Thyroid gland (tissue), 4 donors: ENCODE data around the gene CYP2A6.

Source experiments
- POLR2A ChIP-seq, 2 donors: fragments of 450-650 bp; IDR thresholded peaks; one replicate each; pipeline ENCODE4 v1.6.1; 2017; ENCODE audit warnings: antibody characterized with exemption in 2 of 2, mild to moderate bottlenecking in 2 of 2, moderate library complexity in 1 of 2
- TF ChIP-seq, protein P1 (sequence below), 6 experiments: fragments of 200-600 bp in 3 of 6; fragments of 450-650 bp in 3 of 6; sonication (generic) in 3 of 6; IDR thresholded peaks; one replicate each; pipeline ENCODE4 v1.5.1; 2016 to 2019; ENCODE audit warnings: antibody characterized with exemption in 6 of 6, mild to moderate bottlenecking in 2 of 6, inconsistent platforms in 1 of 6, moderate library complexity in 1 of 6

DNA sequence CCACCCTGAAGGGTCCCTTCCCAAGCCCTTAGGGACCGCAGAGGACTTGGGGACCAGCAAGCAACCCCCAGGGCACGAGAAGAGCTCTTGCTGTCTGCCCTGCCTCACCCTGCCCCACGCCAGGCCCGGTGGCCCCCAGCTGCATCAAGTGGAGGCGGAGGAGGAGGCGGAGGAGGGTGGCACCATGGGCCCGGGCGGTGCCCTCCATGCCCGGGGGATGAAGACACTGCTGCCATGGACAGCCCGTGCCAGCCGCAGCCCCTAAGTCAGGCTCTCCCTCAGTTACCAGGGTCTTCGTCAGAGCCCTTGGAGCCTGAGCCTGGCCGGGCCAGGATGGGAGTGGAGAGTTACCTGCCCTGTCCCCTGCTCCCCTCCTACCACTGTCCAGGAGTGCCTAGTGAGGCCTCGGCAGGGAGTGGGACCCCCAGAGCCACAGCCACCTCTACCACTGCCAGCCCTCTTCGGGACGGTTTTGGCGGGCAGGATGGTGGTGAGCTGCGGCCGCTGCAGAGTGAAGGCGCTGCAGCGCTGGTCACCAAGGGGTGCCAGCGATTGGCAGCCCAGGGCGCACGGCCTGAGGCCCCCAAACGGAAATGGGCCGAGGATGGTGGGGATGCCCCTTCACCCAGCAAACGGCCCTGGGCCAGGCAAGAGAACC, 49.8 kb downstream of the CYP2A6 start:
- TF ChIP-seq POLR2A (IDR thresholded peaks at IDR 0.05): no peak
- TF ChIP-seq, protein P1, sequence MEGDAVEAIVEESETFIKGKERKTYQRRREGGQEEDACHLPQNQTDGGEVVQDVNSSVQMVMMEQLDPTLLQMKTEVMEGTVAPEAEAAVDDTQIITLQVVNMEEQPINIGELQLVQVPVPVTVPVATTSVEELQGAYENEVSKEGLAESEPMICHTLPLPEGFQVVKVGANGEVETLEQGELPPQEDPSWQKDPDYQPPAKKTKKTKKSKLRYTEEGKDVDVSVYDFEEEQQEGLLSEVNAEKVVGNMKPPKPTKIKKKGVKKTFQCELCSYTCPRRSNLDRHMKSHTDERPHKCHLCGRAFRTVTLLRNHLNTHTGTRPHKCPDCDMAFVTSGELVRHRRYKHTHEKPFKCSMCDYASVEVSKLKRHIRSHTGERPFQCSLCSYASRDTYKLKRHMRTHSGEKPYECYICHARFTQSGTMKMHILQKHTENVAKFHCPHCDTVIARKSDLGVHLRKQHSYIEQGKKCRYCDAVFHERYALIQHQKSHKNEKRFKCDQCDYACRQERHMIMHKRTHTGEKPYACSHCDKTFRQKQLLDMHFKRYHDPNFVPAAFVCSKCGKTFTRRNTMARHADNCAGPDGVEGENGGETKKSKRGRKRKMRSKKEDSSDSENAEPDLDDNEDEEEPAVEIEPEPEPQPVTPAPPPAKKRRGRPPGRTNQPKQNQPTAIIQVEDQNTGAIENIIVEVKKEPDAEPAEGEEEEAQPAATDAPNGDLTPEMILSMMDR (IDR thresholded peaks at IDR 0.05): no peak
